ENCODE data around the gene IAPP.
"Not testable (repeated sequence)": the region's sequence is repeated elsewhere in the genome, so short reads cannot be mapped to it uniquely, and the experiment has no call there.

IAPP gene

DNA sequence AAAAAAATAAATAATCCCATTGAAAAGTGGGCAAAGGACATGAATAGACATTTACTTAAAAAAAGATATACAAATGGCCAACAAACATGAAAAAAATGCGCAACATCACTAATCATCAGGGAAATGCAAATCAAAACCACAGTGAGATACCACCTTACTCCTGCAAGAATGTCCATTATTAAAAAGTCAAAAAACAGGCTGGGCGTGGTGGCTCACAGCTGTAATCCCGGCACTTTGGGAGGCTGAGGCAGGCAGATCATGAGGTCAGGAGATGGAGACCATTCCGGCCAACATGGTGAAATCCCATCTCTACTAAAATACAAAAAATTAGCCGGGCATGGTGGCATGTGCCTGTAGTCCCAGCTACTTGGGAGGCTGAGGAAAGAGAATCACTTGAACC is 8.6 kb downstream of the IAPP start:
- not testable (repeated sequence) for DNase-seq

DNA sequence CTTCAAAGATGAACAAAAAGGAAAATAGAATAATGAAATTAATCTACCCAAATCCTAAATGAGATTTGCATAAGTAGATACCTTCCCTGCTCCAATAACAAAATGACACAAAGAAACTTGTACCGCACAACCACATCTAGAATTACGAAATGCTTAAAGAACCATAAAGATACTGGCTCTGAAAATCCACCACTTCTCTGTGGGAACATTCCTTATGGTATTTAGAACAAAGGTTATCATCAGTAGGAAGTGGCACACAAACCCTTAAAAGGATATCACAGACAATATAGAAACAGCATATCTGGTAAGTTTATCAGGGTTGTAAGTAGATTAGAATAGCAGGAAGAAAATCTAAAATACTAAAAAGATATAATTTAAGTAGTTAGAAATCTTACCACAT is 11.6 kb downstream of the IAPP start:
- DNase-seq = no peak

DNA sequence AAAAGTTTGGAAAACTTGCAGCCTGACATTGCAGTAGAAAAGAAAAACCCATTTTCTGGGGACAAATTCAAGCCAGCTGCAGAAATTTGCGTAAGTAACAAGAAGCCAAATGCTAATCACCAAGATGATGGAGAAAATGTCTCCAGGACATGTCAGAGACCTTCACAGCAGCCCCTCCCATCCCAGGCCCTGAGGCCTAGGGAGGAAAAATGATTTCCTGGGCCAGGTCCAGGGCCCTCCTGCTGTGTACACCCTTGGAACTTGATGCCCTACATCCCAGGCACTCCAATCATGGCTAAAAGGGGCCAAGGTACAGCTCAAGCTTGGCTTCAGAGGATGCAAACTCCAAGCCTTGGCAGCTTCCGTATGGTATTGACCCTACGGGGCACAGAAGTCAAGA is 14.5 kb downstream of the IAPP start:
- no peak for DNase-seq

DNA sequence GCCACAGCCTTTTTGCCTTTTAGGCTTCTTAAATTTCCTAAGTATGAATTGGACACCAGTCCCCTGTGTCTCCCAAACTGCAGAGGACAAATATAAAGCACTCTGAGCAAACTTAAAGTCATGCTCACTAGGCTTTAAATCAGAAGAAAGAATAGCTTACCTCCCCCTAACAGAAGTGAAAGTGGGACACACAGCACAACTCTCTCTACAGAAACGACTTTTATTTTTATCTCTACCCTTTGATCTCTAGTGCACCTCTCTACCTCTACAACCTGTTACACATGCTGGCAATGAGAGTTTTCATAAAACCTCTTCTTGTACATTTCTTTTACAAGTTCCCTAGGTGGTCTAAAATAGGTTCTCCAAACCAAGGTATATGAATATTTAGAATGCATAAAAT is 19.7 kb downstream of the IAPP start:
- no peak for DNase-seq

DNA sequence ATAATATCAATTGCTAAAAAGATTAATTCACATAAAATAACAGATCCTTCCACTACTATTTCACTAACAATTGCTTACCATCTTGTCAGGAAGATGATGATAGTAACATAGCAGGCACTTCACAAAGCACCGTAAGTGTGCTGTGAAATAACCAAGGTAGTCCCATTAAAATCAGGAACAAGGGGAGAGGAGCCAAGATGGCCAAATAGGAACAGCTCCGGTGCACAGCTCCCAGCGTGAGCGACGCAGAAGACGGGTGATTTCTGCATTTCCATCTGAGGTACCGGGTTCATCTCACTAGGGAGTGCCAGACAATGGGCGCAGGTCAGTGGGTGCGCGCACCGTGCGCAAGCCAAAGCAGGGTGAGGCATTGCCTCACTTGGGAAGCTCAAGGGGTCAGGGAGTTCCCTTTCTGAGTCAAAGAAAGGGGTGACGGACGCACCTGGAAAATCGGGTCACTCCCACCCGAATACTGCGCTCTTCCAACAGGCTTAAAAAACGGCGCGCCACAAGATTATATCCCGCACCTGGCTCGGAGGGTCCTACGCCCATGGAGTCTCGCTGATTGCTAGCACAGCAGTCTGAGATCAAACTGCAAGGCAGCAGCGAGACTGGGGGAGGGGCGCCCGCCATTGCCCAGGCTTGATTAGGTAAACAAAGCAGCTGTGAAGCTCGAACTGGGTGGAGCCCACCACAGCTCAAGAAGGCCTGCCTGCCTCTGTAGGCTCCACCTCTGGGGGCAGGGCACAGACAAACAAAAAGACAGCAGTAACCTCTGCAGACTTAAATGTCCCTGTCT is 22.3 kb downstream of the IAPP start:
- DNase-seq = not testable (repeated sequence)

DNA sequence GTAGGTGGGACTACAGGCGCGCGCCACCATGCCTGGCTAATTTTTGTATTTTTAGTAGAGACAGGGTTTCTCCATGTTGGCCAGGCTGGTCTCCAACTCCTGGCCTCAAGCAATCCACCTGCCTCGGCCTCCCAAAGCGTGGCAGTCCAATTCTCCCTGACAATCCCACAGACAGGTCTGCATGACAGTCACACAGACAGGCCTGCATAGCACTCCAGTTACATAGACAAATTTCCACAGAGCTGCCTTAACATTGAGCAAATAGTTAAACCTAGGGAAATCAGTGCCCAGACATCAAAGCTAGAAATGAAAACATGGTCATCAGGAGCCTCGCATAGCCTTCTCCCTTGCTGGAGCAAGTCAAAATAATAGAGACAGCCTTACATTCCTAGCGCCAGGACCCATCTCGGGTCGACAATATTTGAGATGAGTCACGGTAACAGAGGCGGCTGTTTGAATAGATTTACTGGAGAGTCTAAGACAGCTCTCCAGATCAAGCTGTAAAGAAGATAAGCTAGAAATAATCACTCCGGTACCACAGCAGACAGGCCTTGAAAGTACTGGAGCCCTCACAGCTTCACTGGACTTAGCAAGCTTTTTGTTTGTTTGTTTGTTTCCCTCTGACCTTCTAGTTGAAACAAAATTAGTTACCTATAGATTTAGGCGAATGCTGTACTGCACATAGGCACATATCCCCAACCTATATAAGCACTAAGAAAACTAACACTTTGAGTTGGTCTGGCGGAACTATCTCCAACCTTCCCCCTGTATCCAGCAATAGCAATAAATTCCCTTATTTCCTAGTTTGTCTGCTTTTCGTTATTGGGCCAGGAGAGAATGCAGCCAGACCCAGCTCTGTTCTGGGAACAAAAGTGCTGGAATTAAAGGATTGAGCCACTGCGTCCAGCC is 40.9 kb downstream of the IAPP start:
- DNase-seq = no peak

DNA sequence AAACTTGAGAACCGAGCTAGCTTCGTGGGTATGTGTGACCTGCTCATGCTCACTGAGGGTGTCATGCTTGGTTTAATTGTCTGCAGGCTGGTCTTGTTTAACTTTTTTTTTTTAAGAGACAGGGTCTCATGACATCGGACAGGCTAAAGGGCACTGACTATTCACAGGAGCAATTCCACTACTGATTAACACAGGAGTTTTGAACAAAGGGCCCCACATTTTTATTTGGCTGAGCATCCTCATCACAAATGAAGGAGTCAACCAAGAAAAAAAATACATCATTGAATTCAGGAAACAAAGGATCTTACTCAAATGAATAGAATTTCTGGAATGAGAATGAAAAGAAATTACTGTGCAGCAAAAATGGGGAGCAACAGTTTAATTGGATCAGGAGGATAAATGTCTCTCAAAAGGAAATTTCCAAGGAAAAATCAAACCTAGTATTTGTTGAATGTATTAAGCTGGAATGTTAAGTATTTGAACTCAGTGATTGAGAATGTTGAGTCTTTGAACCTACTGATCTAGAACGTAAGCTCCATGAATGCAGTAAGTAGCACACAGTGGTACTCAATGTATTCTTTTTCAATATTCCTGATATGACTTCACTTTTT is 43.9 kb downstream of the IAPP start:
- DNase-seq = no peak

DNA sequence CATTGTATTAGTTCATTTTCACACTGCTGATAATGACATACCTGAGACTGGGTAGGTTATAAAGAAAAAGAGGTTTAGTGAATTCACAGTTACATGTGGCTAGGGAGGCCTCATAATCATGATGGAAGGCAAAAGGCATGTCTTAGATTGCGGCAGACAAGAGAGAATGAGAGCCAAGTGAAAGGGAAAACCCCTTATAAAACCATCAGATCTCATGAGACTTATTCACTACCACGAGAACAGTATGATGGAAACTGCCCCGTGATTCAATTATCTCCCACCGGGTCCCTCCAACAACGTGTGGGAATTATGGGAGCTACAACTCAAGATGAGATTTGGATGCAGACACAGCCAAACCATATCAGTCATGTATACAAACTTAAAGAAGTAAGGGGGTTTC is 45.7 kb downstream of the IAPP start:
- DNase-seq = not testable (repeated sequence)

DNA sequence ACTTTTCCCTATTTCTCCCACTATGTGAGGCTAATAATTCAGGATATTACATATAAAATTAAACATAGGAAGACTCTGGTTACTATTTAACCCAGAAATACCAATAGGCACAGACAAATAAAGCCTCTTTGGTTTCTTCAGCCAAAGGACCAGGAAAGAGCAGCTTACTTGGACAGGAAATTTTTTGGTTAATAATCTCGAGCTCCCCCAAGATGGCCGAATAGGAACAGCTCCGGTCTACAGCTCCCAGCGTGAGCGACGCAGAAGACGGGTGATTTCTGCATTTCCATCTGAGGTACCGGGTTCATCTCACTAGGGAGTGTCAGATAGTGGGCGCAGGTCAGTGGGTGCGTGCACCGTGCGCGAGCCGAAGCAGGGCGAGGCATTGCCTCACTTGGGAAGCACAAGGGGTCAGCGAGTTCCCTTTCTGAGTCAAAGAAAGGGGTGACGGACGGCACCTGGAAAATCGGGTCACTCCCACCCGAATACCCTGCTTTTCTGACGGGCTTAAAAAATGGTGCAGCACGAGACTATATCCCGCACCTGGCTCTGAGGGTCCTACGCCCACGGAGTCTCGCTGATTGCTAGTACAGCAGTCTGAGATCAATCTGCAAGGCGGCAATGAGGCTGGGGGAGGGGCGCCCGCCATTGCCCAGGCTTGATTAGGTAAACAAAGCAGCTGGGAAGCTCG is 46.5 kb downstream of the IAPP start:
- DNase-seq = not testable (repeated sequence)

DNA sequence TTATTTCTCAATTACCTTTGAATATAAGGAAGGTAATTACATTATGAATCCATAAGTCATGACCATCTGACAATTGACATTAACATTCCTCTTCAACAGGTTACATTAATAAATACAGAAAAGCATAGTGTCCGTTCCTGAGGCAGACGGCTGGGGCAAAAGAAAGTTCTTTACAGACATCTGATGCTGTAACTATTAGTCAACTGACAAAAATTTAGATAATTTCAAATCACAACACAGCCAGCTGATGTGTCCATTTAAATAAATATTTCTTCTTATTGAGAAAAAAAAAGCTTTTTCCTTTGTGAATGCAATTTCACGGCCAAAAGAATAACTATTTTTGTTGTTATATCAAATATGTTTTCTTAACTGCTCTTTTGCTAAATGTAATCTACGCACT is 55.5 kb downstream of the IAPP start:
- DNase-seq = no peak
